HG02763 (cell line): ENCODE data around the gene MAGI1.

Source experiments
- ATAC-seq: cut with Tn5 transposase; IDR thresholded peaks from one replicate; pipeline ENCODE4 v1.9.1; 2021; ENCODE audit warnings: mild to moderate bottlenecking, moderate library complexity; ENCODE audit not compliant: unreplicated experiment

MAGI1 gene

DNA sequence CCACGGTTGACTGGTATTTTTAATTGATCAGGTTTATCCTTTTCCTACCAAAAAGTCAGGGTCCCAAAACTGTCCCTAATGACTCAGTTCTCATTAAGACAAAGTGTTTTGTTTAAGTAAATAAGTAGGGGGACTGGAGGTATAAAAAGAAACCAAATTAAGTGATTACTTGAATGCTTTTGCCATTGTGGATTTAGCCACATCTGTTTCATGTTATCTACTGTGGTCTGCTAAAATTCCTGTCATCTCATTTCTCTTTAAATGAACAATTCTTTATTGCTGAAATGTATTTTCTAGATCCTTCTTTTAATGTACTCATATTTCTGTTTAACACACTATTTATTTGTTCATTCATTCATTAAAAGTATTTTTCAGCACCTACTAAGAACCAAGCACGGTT is 725.1 kb downstream of the MAGI1 start:
- ATAC-seq = no peak

DNA sequence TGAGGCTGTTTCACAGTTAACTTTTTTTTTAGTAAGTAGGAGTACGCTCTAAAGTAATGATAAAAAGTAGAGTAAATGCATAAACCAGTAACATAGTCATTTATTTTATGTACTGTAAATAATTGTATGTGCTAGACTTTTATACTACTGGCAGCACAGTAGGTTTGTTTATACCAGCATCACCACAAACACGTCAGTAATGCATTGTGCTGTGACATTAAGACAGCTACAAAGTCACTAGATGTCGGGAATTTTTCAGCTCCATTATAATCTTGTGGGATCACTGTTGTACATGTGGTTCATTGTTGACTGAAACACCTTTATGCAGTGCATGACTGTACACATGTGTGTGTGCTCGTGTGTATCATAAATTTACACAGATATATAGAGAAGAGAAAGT is 732.9 kb downstream of the MAGI1 start:
- ATAC-seq = no peak
